Cardiac fibroblast (primary cell): Measurements from ENCODE around the gene TXNL4A.

ENCODE experiments used
- DNase-seq, 2 donors: peaks; one replicate each; pipeline versions ENCODE4 v3.0.0 to v3.0.0-alpha.2; 2010; ENCODE audit warnings: low read depth in 2 of 2
- H3K4me3 ChIP-seq, 2 donors: replicated peaks in 1 of 2; 1 replicate in 1 of 2; 2 replicates in 1 of 2; pipeline ENCODE4 v1.5.1; 2011; ENCODE audit warnings: low read depth in 2 of 2, low read length in 2 of 2, mild to moderate bottlenecking in 2 of 2, moderate library complexity in 1 of 2
- CTCF ChIP-seq: IDR thresholded peaks from one replicate; pipeline ENCODE4 v1.5.1; 2011; ENCODE audit warnings: low read depth, mild to moderate bottlenecking, low read length, inconsistent platforms

TXNL4A gene

GRCh38 chr18:79922971-79923411 is 65.4 kb downstream of the TXNL4A start:
- H3K4me3 ChIP-seq, result no peak overlapping the region
- DNase-seq, result no peak
- no peak for TF ChIP-seq CTCF

- no peak for TF ChIP-seq CTCF
- no peak overlapping the region for H3K4me3 ChIP-seq
- DNase-seq, result no peak
Measured at GRCh38 chr18:79921984-79922965, 66.1 kb downstream of the TXNL4A start.
